A673 (cell line): ENCODE measurements around the gene EXOC4. TPM values are rescaled to one million over a fixed set of nuclear protein-coding genes. Genes with fewer than 3 reads are reported as not detected.

Experiments used
- BruUV-seq: library from RNA; stranded (reverse); fragments of 400-500 nt; replicated peaks from 2 replicates; lab custom pipeline; 2021; lab: Mats Ljungman, UMichigan
- CTCF ChIA-PET: fragments of 300-600 bp; sonication (Branson Sonifier 250); formaldehyde crosslinking; loops from one replicate; lab custom pipeline; 2022; ENCODE audit warnings: antibody characterized with exemption; lab: Charles Lee
- POLR2A ChIA-PET: fragments of 300-600 bp; sonication (Branson Sonifier 250); formaldehyde crosslinking; loops from one replicate; lab custom pipeline; 2022; ENCODE audit warnings: antibody characterized with exemption; ENCODE audit not compliant: low non-redundant PET; lab: Charles Lee
- DNase-seq: peaks from one replicate; pipeline ENCODE4 v3.0.0-alpha.2; 2015; ENCODE audit warnings: low spot score
- H3K27ac ChIP-seq: fragments of 200-600 bp; sonication (generic); 2 replicates; pipeline ENCODE4 v1.5.1; 2016; ENCODE audit warnings: mixed run types, low read depth, mild to moderate bottlenecking, mixed read lengths, antibody characterized with exemption, low read length; ENCODE audit not compliant: poor library complexity, severe bottlenecking
- H3K27me3 ChIP-seq: fragments of 200-600 bp; sonication (generic); replicated peaks from 2 replicates; pipeline ENCODE4 v1.6.1; 2017; ENCODE audit warnings: mixed run types, low read depth, mild to moderate bottlenecking, mixed read lengths, antibody characterized with exemption, low read length; ENCODE audit not compliant: insufficient read depth, poor library complexity
- H3K36me3 ChIP-seq: fragments of 200-600 bp; sonication (generic); 2 replicates; pipeline ENCODE4 v1.6.1; 2016; ENCODE audit warnings: mixed run types, mild to moderate bottlenecking, mixed read lengths, antibody characterized with exemption, low read length; ENCODE audit not compliant: insufficient read depth, poor library complexity, severe bottlenecking
- H3K4me1 ChIP-seq: fragments of 200-600 bp; sonication (generic); 2 replicates; pipeline ENCODE4 v1.6.1; 2017; ENCODE audit warnings: mixed run types, mild to moderate bottlenecking, mixed read lengths, antibody characterized with exemption, low read length; ENCODE audit not compliant: insufficient read depth, poor library complexity, severe bottlenecking
- H3K4me3 ChIP-seq: fragments of 200-600 bp; sonication (generic); 2 replicates; pipeline ENCODE4 v1.5.1; 2016; ENCODE audit warnings: low read depth, mixed run types, mild to moderate bottlenecking, mixed read lengths, low read length; ENCODE audit not compliant: poor library complexity, severe bottlenecking
- H3K9me3 ChIP-seq: fragments of 200-600 bp; sonication (generic); 2 replicates; pipeline ENCODE4 v1.6.1; 2016; ENCODE audit warnings: mixed run types, low read depth, mild to moderate bottlenecking, mixed read lengths, antibody characterized with exemption, low read length; ENCODE audit not compliant: poor library complexity, severe bottlenecking
- EZH2 ChIP-seq: fragments of 200-600 bp; sonication (generic); IDR thresholded peaks from 2 replicates; pipeline ENCODE4 v1.6.1; 2017; ENCODE audit warnings: borderline replicate concordance, low read depth, mild to moderate bottlenecking, mixed read lengths, antibody characterized with exemption, low read length; ENCODE audit not compliant: poor library complexity, severe bottlenecking
- intact Hi-C: fragments of 100-400 bp; cut with micrococcal nuclease; formaldehyde crosslinking; loops from one replicate; pipeline ENCODE4 v1.10.0; 2022; ENCODE audit not compliant: unreplicated experiment
- total RNA-seq: library from RNA; stranded (reverse); gene quantifications from 2 replicates; pipeline ENCODE4 v1.2.3, GENCODE V29; 2021
- TF ChIP-seq, protein P1 (sequence below): fragments of 300-800, 200-600 bp; sonication (generic); conservative IDR thresholded peaks from 2 replicates; pipeline ENCODE4 v1.5.1; 2017; ENCODE audit warnings: low read depth, mild to moderate bottlenecking, antibody characterized with exemption, low read length, moderate library complexity, mixed read lengths

The EXOC4 gene
- total RNA-seq, 1 experiment from 2014 or later: 66.1 TPM

DNA sequence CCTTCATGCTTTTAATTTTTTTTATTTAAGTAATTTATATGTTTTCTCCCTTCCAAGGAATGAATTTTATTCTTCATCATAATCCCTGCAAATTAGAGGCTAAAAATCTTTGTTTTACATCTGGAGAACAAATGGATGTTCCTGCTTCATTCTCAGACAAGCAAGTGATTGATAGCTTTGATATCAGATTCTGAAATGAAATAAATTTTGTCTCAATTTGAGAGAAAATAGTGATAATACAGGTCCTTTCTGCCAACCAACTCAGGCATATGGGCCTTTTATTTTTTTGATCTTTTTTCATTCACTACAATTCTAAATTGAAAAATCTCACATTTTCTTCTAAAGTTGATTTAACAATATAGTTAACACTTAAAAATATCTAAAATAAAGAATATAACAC is 427.1 kb downstream of the EXOC4 start:
- Histone ChIP-seq H3K4me1 (no peaks in the 10 kb centered on the region), H3K4me3 (no peak overlapping the region), H3K9me3 (no peaks in the 10 kb centered on the region), H3K27me3 (no peaks in the 10 kb centered on the region), H3K27ac (no peak overlapping the region), H3K36me3 (no peaks in the 10 kb centered on the region)
- TF ChIP-seq, protein P1, sequence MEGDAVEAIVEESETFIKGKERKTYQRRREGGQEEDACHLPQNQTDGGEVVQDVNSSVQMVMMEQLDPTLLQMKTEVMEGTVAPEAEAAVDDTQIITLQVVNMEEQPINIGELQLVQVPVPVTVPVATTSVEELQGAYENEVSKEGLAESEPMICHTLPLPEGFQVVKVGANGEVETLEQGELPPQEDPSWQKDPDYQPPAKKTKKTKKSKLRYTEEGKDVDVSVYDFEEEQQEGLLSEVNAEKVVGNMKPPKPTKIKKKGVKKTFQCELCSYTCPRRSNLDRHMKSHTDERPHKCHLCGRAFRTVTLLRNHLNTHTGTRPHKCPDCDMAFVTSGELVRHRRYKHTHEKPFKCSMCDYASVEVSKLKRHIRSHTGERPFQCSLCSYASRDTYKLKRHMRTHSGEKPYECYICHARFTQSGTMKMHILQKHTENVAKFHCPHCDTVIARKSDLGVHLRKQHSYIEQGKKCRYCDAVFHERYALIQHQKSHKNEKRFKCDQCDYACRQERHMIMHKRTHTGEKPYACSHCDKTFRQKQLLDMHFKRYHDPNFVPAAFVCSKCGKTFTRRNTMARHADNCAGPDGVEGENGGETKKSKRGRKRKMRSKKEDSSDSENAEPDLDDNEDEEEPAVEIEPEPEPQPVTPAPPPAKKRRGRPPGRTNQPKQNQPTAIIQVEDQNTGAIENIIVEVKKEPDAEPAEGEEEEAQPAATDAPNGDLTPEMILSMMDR: no peak
- TF ChIP-seq EZH2: no peak
- POLR2A ChIA-PET: no interaction called here
- no peak for DNase-seq
- intact Hi-C loops: no loop called here
- CTCF ChIA-PET: no interaction called here
- no TSS peak for BruUV-seq

DNA sequence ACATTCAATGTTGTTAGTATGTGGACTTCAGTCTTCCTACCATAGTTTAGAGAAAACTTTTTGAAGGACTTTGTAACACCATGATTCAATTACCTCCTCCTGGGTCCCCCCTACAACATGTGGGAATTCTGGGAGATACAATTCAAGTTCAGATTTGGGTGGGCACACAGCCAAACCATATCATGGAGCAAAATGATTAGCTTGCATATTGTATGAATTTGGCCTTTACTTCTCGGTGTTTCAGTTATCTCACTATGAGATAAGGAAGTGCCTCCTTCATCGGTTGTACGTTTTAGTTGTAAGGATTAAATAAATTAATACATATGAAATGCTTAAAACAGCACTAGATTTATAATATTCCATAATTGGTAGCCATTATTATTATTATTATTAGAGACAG is 428.7 kb downstream of the EXOC4 start:
- ChIA-PET CTCF (no interaction called here), POLR2A (no interaction called here)
- Histone ChIP-seq H3K36me3 (no peaks in the 10 kb centered on the region), H3K27me3 (no peaks in the 10 kb centered on the region), H3K4me3 (no peak overlapping the region), H3K9me3 (no peaks in the 10 kb centered on the region), H3K27ac (no peak overlapping the region), H3K4me1 (no peaks in the 10 kb centered on the region)
- TF ChIP-seq EZH2: no peak
- TF ChIP-seq, protein P1: no peak
- intact Hi-C loops: no loop called here
- DNase-seq: no peak
- no TSS peak for BruUV-seq

DNA sequence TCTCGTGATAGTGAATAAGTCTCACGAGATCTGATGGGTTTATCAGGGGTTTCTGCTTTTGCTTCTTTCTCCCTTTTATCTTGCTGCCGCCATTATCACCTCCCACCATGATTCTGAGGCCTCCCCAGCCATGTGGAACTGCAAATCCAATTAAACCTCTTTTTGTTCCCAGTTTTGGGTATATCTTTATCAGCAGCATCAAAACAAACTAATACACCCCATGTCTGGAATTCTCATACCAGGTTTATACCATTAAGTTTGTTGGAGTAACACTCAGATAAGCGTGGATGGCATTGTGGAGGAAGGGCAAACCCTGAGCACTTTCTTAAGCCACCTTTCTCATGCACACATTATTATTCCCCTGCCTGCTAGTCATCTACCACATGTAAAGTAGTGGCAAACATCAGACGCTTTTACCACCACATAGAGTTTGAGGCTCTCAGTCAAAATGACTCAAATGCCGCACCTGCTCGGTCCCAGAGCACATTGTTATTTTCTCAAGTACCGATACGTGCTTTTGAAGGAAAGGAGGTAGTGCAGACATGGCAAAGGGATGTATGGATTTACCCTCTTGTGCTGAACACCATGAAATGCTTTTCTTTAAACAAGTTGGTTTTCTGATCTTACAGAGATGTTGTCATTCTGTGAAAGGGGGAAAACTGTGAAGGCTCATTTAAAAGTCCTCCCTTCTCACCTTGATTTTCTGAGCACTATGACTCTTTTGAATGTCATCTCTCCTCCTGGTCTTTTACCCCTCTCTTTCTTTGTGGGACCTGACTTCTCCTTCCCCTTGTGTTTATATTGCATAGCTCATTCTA is 429.7 kb downstream of the EXOC4 start:
- DNase-seq: no peak
- ChIA-PET CTCF (no interaction called here), POLR2A (no interaction called here)

More for the DNA sequence above, 429.7 kb downstream of the EXOC4 start:
- H3K27me3 ChIP-seq: no peaks in the 10 kb centered on the region
- no peaks in the 10 kb centered on the region for H3K4me1 ChIP-seq
- BruUV-seq: no TSS peak
- TF ChIP-seq, protein P1: no peak
- TF ChIP-seq EZH2: no peak
- H3K9me3 ChIP-seq: no peaks in the 10 kb centered on the region
- intact Hi-C loops: no loop called here
- H3K4me3 ChIP-seq: no peak overlapping the region
- H3K27ac ChIP-seq: no peak overlapping the region
- H3K36me3 ChIP-seq: no peaks in the 10 kb centered on the region
